HG02981 (cell line): ENCODE data around the gene ATP10A.

Experiments
- ATAC-seq: cut with Tn5 transposase; IDR thresholded peaks from one replicate; pipeline ENCODE4 v1.9.1; 2021; ENCODE audit warnings: mild to moderate bottlenecking, moderate library complexity; ENCODE audit not compliant: unreplicated experiment

ATP10A gene

DNA sequence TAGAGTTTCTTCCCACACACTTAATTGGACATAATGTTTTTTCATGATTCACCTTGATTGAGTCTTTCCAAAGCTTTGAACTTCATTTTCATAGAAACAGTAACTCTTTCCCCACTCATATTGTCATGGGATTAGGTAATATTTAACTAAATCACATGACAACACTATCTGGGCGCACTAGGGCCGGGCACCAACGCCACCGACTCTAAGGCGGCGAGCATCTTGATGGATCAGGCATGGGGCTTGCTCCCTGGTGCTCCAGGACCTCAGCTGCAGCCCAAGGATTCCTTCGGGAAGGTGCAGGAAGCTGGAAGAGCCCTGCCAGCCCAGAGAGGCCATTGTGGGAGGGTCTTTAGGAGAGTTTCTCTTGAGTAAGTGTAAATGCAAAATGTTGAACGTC lies 231.2 kb downstream of the ATP10A start:
- ATAC-seq: no peak
